ENCODE data around the gene DACH1. TPM values are rescaled to one million over a fixed set of nuclear protein-coding genes. Genes with fewer than 3 reads are reported as not detected.
A peak's percentile ranks its signal among the peaks of the same experiment; 100 is the strongest.

The DACH1 gene
- total RNA-seq, 4 donors from 2014 or later, result 1.5 to 55.1 (median 4.7) TPM

DNA sequence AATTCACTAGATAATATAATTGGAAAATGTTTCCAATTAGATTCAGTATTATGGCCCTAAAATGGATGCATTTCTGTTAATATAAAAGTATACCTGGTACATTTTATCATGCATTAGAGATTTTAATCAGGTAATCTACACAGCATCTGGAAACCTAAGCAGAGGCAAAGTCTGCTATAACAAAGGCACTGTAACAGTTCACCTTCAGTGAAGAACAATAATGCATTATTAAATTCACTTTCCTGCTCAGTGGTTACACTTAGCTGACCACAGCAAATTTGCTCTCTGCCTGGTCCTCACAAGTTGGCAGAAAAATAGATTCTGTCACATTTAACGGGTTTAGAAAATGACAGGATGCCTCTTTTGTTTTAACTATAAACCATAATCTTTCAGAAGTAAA is 326.9 kb downstream of the DACH1 start:
- no peaks in the 10 kb centered on the region for H3K4me1 ChIP-seq
- TF ChIP-seq, protein P1, sequence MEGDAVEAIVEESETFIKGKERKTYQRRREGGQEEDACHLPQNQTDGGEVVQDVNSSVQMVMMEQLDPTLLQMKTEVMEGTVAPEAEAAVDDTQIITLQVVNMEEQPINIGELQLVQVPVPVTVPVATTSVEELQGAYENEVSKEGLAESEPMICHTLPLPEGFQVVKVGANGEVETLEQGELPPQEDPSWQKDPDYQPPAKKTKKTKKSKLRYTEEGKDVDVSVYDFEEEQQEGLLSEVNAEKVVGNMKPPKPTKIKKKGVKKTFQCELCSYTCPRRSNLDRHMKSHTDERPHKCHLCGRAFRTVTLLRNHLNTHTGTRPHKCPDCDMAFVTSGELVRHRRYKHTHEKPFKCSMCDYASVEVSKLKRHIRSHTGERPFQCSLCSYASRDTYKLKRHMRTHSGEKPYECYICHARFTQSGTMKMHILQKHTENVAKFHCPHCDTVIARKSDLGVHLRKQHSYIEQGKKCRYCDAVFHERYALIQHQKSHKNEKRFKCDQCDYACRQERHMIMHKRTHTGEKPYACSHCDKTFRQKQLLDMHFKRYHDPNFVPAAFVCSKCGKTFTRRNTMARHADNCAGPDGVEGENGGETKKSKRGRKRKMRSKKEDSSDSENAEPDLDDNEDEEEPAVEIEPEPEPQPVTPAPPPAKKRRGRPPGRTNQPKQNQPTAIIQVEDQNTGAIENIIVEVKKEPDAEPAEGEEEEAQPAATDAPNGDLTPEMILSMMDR (IDR thresholded peaks at IDR 0.05), result no peak
- no peak for TF ChIP-seq POLR2A (IDR thresholded peaks at IDR 0.05)
- no peaks in the 10 kb centered on the region for H3K27me3 ChIP-seq
- no peaks in the 10 kb centered on the region for H3K36me3 ChIP-seq
- no peak overlapping the region for H3K4me3 ChIP-seq
- intact Hi-C loops (cut with DNase I; ENCODE audit: low total_unique reads), result no loop called here
- no peaks in the 10 kb centered on the region for H3K9me3 ChIP-seq
- H3K27ac ChIP-seq, result no peak overlapping the region
- no peak for DNase-seq

DNA sequence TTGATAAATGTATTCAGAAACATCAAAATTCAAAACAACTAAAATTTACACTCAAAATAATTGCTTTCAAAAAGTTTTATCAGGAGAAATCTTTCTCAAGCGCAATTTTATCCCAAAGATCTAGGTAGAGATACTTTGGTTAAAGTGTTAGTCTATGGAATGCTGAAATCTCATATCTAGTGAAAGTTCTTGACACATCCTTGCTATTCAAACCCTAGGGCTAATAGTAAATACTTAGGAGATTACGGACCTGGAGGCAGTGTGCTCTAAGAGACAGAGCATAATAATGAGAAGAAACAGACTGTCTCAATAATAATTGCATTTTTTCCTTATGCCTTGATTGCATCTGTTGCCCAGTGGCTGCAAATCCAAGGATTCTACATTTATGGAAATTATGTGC is 330.8 kb downstream of the DACH1 start:
- Histone ChIP-seq H3K27ac (no peak overlapping the region), H3K36me3 (no peaks in the 10 kb centered on the region), H3K4me3 (no peak overlapping the region), H3K27me3 (no peaks in the 10 kb centered on the region), H3K4me1 (no peaks in the 10 kb centered on the region), H3K9me3 (no peaks in the 10 kb centered on the region)
- intact Hi-C loops (cut with DNase I; ENCODE audit: low total_unique reads), result no loop called here
- DNase-seq, result no peak
- no peak for TF ChIP-seq POLR2A (IDR thresholded peaks at IDR 0.05)
- TF ChIP-seq, protein P1 (IDR thresholded peaks at IDR 0.05), result no peak

DNA sequence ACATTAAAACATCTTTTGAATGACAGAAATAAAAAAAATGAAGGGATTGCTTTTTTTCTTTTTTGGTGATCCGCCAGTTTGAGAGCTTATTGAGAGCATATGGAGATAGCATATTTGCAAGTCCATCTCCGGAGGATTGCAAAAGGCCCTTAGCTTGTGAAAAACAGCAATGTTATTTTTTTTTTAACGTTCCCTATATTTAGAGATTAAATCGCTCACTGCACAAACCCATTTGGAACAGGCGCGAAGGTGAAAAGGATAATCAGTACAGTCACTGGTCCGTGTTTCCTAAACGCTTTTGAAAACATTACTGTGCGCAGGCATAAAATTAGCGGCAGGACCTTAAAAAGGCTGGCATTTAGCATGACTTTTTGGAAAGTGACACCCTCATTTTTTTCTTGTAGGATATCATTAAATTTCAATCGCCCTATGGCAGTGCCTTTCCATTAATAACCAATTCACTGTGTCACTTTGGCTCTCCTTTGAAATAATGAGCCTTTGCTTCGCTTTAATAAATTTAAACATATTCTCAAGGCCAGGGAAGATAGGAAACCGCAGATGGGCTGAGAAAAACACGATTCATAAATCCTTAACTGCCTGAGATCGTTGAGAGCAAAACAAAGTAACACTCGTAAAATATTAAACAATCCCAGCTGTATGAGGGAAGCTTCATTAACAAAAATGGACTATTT is 342.2 kb downstream of the DACH1 start:
- H3K27ac ChIP-seq, result peak overlapping the region in 1 of 2 donors; percentile 29
- no peak overlapping the region for H3K4me3 ChIP-seq
- TF ChIP-seq, protein P1 (IDR thresholded peaks at IDR 0.05), result no peak
- no peak for TF ChIP-seq POLR2A (IDR thresholded peaks at IDR 0.05)
- H3K36me3 ChIP-seq, result no peaks in the 10 kb centered on the region
- no peak for DNase-seq
- no peaks in the 10 kb centered on the region for H3K9me3 ChIP-seq
- no peaks in the 10 kb centered on the region for H3K27me3 ChIP-seq
- no peaks in the 10 kb centered on the region for H3K4me1 ChIP-seq
- intact Hi-C loops (cut with DNase I; ENCODE audit: low total_unique reads), result no loop called here

DNA sequence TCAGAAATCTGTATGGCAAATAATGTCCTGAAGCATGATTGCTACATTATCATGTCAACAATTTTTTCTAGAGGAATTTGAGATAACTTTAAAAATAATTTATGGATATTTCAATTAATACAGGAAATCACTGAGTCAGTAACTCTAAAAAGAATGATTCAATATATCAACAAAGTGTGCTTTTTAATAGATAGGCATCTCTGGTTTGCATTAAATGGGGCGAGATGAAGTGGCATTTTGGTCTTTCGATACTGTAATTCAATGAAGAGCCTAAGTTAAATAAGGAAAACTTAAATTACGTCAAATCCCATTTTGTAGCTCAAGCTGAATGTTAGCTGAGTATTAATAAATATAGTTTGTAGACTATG is 342.8 kb downstream of the DACH1 start:
- TF ChIP-seq POLR2A (IDR thresholded peaks at IDR 0.05), result no peak
- TF ChIP-seq, protein P1 (IDR thresholded peaks at IDR 0.05), result no peak
- Histone ChIP-seq H3K36me3 (no peaks in the 10 kb centered on the region), H3K27ac (no peak overlapping the region), H3K27me3 (no peaks in the 10 kb centered on the region), H3K4me1 (no peaks in the 10 kb centered on the region), H3K4me3 (no peak overlapping the region), H3K9me3 (no peaks in the 10 kb centered on the region)
- intact Hi-C loops (cut with DNase I; ENCODE audit: low total_unique reads), result no loop called here
- no peak for DNase-seq

DNA sequence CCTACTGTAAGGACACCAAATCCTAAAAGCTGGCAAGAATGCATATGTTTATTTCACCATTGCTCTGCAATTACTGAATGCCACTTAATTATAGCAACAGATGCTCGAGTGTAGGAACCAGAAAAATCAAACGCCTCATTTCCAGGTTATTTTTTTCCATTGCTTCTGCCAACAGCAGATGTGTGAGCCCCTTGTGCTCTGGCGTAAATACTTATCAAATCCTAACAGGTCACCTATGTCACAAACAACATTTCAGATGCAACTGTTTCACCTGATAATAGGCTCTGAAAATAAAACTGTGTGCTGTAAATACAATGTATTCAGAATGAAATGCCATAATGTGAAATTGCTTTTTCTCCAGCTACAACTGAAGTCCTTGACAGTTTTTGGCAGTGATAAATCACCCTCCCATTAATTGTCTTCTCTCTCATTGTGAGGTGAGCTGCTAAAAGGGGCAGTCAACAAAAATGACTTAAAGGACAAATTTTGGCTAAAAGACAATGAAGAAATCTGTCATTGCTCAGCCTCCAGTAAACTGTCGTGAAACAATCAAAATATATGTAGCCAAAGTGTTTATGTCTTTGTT is 344.0 kb downstream of the DACH1 start:
- H3K9me3 ChIP-seq, result no peaks in the 10 kb centered on the region

More for the DNA sequence above, 344.0 kb downstream of the DACH1 start:
- H3K4me3 ChIP-seq, result no peak overlapping the region
- H3K27me3 ChIP-seq, result no peaks in the 10 kb centered on the region
- H3K27ac ChIP-seq, result no peak overlapping the region
- intact Hi-C loops (cut with DNase I; ENCODE audit: low total_unique reads), result no loop called here
- no peak for TF ChIP-seq POLR2A (IDR thresholded peaks at IDR 0.05)
- TF ChIP-seq, protein P1 (IDR thresholded peaks at IDR 0.05), result no peak
- no peaks in the 10 kb centered on the region for H3K36me3 ChIP-seq
- no peaks in the 10 kb centered on the region for H3K4me1 ChIP-seq
- DNase-seq, result no peak

Data from uterus (tissue), 4 donors.